Effector CD8-positive, alpha-beta T cell (primary cell): ENCODE data around the gene NSMCE1.

Experiments used
- DNase-seq: peaks from one replicate; lab custom pipeline; 2025; lab: John Stamatoyannopoulos, UW
- total RNA-seq, 4 experiments: gene quantifications; one replicate each; lab custom pipeline; 2026; lab: John Stamatoyannopoulos, UW

Gene NSMCE1
- 22.7 to 63.6 (median 34.7) reads per million in 4 experiments for total RNA-seq

- DNase-seq = peak; percentile 92
Measured at GRCh38 chr16:27268376-27269299, at the start of gene NSMCE1. Gene NSMCE1 (minus strand): TSS chr16:27268772. CDS start chr16:27257570, 11,202 bp downstream.

DNA sequence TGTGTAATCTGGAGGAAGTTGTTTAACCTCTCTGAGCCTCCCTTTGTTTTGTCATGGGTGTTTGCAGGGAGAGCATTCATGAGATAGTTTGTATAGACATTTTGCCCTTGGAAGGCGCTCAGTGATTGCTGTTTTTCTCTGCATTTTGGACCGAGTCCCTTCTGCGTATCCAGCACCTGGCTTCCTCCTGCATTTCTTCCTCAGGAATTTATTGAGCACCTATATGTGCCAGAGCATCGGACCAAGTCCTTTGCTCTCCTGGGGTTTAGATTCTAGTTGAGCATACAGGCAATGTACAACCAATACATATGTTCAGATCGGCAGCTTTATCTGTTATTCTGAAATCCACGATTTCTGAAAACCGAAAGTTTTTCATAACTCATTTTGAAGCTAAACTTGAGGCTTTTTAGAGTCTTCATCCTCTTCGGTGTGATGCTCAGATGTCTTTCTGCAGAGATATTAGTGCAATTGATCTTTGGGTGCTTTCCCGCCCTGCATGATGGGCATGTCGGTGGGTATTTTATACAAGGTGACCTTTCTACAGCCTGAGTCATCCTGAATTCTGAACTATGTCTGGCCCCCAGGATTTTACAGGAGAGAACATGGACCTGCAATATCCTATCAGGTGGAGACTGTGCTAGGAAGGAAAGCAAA is 49.3 kb upstream of the NSMCE1 start:
- no peak for DNase-seq

GRCh38 chr16:27317320-27317719 is 48.7 kb upstream of the NSMCE1 start:
- DNase-seq = no peak

- DNase-seq = no peak
Measured at GRCh38 chr16:27316038-27316680, 47.6 kb upstream of the NSMCE1 start.

DNA sequence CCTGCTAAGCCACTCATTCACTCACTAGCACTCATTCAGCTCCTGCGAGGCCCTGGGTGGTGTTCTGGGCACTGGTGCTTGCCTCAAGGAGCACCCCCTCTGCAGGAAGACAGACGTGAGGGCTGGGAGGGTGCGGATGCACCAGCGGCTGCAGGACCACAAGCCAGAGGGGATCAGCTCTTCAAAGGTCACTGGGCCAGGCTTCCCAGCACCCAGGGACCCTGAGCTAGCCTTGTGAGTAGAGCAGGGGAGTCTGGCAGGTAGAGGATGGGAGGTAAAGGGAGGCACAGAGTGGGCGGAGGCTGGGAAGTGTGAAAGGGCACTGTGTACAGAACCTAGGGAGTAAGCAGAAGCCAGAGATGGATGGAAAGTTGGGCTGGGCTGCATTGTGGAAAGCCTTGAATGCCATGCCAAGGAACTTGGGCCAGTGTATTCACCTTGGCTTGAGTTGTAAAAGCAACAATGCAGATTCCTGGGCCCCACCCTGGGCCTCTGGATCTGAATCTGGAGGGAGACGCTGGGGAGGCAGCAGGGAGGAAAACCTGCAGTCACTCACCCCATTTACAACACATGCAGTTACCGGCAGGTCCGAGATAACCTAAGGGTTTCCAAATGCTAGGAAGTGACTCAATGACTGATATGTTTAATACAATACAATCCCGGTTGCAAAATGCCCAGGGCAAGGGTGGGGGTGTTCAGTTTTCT is 46.9 kb upstream of the NSMCE1 start:
- DNase-seq = peak; percentile 2

- DNase-seq = no peak
Measured at GRCh38 chr16:27314986-27315332, 46.4 kb upstream of the NSMCE1 start.

GRCh38 chr16:27314161-27314723 is 45.7 kb upstream of the NSMCE1 start:
- peak; percentile 8 for DNase-seq

DNA sequence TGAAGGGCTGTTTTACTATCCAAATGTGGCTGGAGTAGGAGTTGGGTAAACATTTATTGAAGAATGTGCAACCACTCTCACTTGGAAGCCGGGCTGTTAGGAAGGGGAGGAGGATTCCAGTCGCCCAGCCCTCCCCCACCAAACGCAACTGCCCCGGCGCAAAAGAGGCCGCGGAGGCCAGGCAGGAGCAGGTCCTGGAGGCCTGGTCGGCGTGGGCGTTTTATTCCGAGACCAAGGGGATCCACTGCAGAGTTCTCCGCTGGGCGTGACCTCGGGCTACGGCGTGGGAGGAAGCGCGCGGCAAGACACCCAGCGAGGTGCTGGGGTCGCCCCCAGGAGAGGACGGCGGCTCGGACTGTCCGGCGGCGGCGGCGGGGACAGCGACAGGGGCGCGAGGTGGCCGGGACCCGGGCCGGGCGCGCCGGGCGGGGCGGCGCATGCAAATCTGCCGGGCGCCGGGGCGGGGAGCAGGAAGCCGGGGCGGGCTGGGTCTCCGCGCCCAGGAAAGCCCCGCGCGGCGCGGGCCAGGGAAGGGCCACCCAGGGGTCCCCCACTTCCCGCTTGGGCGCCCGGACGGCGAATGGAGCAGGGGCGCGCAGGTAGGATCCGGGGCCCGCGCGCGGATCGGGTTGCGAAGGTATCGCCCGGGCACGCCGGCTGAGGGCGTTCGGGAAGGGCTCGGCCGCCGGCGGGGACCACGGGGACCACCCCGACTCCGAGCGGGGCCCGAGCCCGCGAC is 45.0 kb upstream of the NSMCE1 start, which contains the start of gene IL4R:
Gene IL4R, plus strand, starts transcription at position 553 of the 739 bp plus-strand sequence. CDS start 26,230 bp downstream, outside the sequence.
- DNase-seq = peak; percentile 38

DNA sequence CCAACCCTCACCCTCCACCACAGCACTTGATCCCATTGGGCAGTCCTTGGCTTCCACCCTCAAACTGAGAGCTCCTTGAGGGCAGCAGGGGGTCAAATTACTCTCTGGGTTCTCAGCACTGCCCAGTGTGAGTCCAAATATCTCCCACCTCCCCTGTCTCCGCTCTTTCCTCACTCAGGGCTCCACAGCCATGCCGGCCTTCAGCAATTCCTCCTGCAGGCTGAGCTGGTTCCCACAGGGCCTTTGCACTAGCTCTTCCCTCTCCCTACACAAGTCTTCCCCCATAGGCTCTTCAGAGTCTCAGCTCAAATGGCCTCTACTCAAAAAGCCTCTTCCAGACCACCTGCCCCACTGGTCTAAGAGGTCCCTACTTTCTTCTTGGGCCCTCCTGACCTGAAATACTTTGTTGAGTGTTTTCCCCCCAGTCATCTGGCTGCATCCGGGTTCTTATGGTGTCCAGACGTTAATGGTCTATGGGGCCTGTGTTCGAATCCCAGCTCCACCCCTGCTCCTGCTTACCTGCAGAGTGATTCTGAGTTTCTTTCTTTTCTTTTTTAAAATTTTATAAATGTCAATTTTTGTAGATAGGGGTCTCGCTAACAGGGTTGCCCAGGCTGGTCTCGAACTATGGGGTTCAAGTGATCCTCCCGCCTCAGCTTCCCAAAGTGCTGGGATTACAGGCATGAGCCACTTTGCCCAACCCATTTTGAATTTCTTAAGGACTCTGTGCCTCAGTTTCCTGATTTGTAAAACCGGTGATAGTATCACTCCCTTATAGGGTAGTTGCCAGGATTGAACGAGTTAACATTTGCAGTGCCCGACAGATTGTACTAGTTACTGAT is 44.2 kb upstream of the NSMCE1 start:
- DNase-seq = no peak

GRCh38 chr16:27311897-27312303 is 43.3 kb upstream of the NSMCE1 start:
- no peak for DNase-seq

- no peak for DNase-seq
Measured at GRCh38 chr16:27311448-27311830, 42.9 kb upstream of the NSMCE1 start.

- no peak for DNase-seq
Measured at GRCh38 chr16:27310576-27311447, 42.2 kb upstream of the NSMCE1 start.

DNA sequence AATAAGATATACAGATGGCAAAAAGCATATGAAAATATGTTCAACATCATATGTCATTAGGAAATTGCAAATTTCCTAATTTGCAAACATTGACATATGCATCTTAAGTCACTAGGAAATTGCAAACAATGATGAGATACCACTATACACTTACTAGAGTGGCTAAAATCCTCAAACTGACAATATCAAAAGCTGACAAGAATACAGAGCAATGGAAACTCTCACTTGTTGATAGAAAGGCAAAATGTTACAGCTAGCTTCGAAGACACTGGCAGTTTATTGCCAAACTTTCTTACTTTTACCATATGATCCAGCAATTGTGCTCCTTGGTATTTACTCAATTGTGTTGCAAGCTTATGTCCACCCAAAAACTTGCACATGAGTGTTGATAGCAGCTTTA is 40.2 kb upstream of the NSMCE1 start:
- DNase-seq = no peak

DNA sequence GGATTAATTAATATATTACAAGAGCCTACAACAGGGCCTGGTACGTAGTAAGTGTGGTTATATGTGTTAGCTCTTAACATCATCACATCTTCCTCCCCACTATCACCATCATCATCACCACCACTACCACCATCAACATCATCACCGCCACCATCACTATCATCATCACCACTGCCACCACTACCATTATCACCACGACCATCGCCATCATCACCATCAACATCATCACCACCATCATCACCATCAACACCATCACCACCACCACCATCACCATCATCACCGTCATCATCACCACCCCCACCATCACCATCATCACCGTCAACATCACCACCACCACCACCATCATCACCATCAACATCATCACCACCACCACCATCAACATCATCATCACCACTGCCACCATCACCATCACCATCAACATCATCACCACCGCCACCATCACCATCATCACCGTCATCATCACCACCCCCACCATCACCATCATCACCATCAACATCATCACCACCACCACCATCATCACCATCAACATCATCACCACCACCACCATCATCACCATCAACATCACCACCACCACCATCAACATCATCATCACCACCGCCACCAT is 37.4 kb upstream of the NSMCE1 start:
- DNase-seq = no peak

DNA sequence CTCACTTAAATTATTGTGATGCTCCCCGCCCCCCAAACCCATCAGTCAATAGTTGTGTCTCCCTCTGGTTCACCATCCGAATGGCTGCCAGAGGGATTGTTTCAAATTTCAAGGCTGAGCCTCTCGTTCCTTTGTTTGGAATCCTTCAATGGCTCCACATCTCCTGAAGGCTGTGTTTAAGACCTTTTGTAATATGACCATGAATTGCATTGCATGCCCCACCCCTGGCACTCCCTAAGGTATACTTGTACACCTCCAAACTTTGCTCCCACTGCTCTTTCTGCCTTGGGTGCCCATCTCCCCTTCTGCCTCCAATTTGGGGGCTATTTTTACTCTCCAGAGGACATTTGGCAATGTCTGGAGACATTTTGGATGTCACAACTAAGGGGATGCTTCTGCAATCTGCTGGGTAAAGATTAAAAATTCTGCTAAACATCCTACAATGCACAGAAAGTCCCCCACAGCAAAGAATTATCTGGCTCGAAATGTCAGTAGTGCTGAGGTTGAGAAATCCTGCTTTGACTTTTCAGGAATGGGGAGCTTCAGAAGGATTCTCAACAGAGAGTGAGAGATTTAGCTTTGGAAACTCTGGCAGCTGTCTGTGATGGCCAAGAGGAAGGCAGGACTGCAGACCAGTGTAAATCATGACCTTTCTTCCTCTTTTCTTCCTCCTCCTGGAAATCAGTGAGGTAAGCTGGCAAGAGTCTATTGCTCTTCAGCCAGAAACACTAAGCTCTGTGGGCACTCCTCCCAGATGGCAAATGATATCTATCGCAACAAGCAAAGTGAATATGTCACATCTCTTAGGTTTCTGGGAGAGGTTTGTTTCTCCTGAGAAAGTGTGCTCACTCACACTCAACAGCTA is 36.5 kb upstream of the NSMCE1 start:
- no peak for DNase-seq

GRCh38 chr16:27304102-27304501 is 35.5 kb upstream of the NSMCE1 start:
- DNase-seq = no peak
